Mammary epithelial cell (primary cell): ENCODE results near the gene SPAG17.

Source experiments
- EZH2 ChIP-seq: IDR thresholded peaks from 2 replicates; pipeline ENCODE4 v1.6.1; 2012; ENCODE audit warnings: low read length, inconsistent platforms, borderline replicate concordance
- TF ChIP-seq, protein P1 (sequence below), 2 donors: IDR thresholded peaks in 1 of 2; conservative IDR thresholded peaks in 1 of 2; 2 replicates each; pipeline ENCODE4 v1.5.1; 2011 to 2012; ENCODE audit warnings: inconsistent platforms in 2 of 2, low read length in 2 of 2, mild to moderate bottlenecking in 2 of 2, control low read depth in 1 of 2, low read depth in 1 of 2; ENCODE audit not compliant: insufficient read depth in 1 of 2; ENCODE audit errors: extremely low read depth in 1 of 2

DNA sequence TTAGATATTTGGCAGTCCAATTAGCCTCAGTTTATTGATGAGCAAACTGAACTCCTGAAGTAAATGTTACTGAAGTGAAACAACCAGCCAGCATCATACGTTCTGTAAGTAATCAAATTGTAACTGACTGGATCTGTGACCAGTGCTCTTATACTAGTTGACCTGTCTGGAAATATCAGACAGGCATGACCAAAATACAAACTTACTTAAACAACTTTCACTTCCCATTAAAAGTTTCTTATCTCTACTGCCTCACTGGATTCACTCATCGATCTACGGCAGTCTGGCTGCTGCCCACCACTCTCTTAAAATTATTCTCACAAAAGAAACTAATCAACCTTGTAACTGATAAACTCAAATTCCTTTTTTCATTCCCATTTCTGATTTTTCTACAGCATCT is 199.1 kb downstream of the SPAG17 start:
- TF ChIP-seq, protein P1, sequence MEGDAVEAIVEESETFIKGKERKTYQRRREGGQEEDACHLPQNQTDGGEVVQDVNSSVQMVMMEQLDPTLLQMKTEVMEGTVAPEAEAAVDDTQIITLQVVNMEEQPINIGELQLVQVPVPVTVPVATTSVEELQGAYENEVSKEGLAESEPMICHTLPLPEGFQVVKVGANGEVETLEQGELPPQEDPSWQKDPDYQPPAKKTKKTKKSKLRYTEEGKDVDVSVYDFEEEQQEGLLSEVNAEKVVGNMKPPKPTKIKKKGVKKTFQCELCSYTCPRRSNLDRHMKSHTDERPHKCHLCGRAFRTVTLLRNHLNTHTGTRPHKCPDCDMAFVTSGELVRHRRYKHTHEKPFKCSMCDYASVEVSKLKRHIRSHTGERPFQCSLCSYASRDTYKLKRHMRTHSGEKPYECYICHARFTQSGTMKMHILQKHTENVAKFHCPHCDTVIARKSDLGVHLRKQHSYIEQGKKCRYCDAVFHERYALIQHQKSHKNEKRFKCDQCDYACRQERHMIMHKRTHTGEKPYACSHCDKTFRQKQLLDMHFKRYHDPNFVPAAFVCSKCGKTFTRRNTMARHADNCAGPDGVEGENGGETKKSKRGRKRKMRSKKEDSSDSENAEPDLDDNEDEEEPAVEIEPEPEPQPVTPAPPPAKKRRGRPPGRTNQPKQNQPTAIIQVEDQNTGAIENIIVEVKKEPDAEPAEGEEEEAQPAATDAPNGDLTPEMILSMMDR (conservative IDR thresholded peaks at IDR 0.05 in 1 of 2, IDR thresholded peaks at IDR 0.05 in 1 of 2; ENCODE audit: extremely low read depth in 1 of 2, insufficient read depth in 1 of 2, low read depth in 1 of 2, low read length in 2 of 2) = no peak
- no peak for TF ChIP-seq EZH2
